Endothelial cell of umbilical vein (primary cell): ENCODE results near the gene FYTTD1. TPM values are rescaled to one million over a fixed set of nuclear protein-coding genes. Genes with fewer than 3 reads are reported as not detected.
"Not testable (repeated sequence)": the region's sequence is repeated elsewhere in the genome, so short reads cannot be mapped to it uniquely, and the experiment has no call there.

ENCODE experiments used
- BruUV-seq: library from RNA; stranded (reverse); fragments of 400-500 nt; replicated peaks from 2 replicates; lab custom pipeline; 2021; lab: Mats Ljungman, UMichigan
- CTCF ChIA-PET: fragments of 300-600, 350-600 bp; sonication (Branson Sonifier 250); formaldehyde crosslinking; loops from one replicate; lab custom pipeline; 2021; ENCODE audit warnings: antibody characterized with exemption, inconsistent platforms; lab: Charles Lee
- POLR2A ChIA-PET: fragments of 300-600, 350-600 bp; sonication (Branson Sonifier 250); formaldehyde crosslinking; loops from one replicate; lab custom pipeline; 2021; ENCODE audit warnings: antibody characterized with exemption, inconsistent platforms; lab: Charles Lee
- DNase-seq: peaks from one replicate; pipeline ENCODE4 v3.0.0-alpha.2; 2011; ENCODE audit warnings: low read depth, low spot score
- FAIRE-seq: peaks from 2 replicates; lab custom pipeline; 2011; peaks lifted over from hg19 to GRCh38; lab: Jason Lieb, UNC
- H2AFZ ChIP-seq: 2 replicates; pipeline ENCODE4 v1.6.0; 2012; ENCODE audit warnings: low read depth, low read length, control low read depth, inconsistent platforms
- H3K27ac ChIP-seq: 2 replicates; pipeline ENCODE4 v1.5.1; 2011; ENCODE audit warnings: low read depth, mild to moderate bottlenecking, control low read depth, low read length, moderate library complexity; ENCODE audit not compliant: insufficient read depth
- H3K27me3 ChIP-seq, 2 experiments: 2 replicates each; pipeline versions ENCODE4 v1.6.0 to v1.6.1; 2011; ENCODE audit warnings: low read length in 2 of 2, mixed read lengths in 1 of 2; ENCODE audit not compliant: control insufficient read depth in 2 of 2, insufficient read depth in 2 of 2
- H3K36me3 ChIP-seq, 2 experiments: 2 replicates in 1 of 2; 3 replicates in 1 of 2; pipeline ENCODE4 v1.5.1; 2011; ENCODE audit warnings: low read length in 2 of 2, mild to moderate bottlenecking in 1 of 2, moderate library complexity in 1 of 2; ENCODE audit not compliant: control insufficient read depth in 2 of 2, insufficient read depth in 2 of 2; ENCODE audit errors: extremely low read depth in 1 of 2
- H3K4me1 ChIP-seq: 3 replicates; pipeline ENCODE4 v1.5.1; 2011; ENCODE audit warnings: mild to moderate bottlenecking, low read length; ENCODE audit not compliant: control insufficient read depth, insufficient read depth; ENCODE audit errors: extremely low read depth
- H3K4me2 ChIP-seq: 2 replicates; pipeline ENCODE4 v1.6.1; 2011; ENCODE audit warnings: low read length, control low read depth, mixed read lengths; ENCODE audit not compliant: insufficient read depth
- H3K4me3 ChIP-seq, 3 experiments: fragments of 200-600 bp in 1 of 3; sonication (generic), shearing (Covaris generic) in 1 of 3; replicated peaks in 1 of 3; 2 replicates each; pipeline ENCODE4 v1.5.1; 2011 to 2016; ENCODE audit warnings: control low read depth in 3 of 3, low read length in 3 of 3, mild to moderate bottlenecking in 2 of 3, inconsistent platforms in 1 of 3, low read depth in 1 of 3, moderate library complexity in 1 of 3; ENCODE audit not compliant: insufficient read depth in 1 of 3
- H3K79me2 ChIP-seq: 2 replicates; pipeline ENCODE4 v1.6.0; 2012; ENCODE audit warnings: low read length, inconsistent platforms; ENCODE audit not compliant: control insufficient read depth, insufficient read depth
- H3K9ac ChIP-seq: replicated peaks from 2 replicates; pipeline ENCODE3; 2011; ENCODE audit warnings: low read length, control low read depth; ENCODE audit not compliant: insufficient read depth; ENCODE audit errors: extremely low read depth
- H3K9me1 ChIP-seq: replicated peaks from 3 replicates; pipeline ENCODE4 v1.6.0; 2011; ENCODE audit warnings: mild to moderate bottlenecking, low read length; ENCODE audit not compliant: control insufficient read depth, insufficient read depth; ENCODE audit errors: extremely low read depth
- H3K9me3 ChIP-seq: replicated peaks from 2 replicates; pipeline ENCODE4 v1.5.1; 2012; ENCODE audit warnings: low read length, inconsistent platforms; ENCODE audit not compliant: control insufficient read depth, insufficient read depth
- H4K20me1 ChIP-seq: replicated peaks from 2 replicates; pipeline ENCODE3; 2011; ENCODE audit warnings: mild to moderate bottlenecking, low read length; ENCODE audit not compliant: control insufficient read depth, insufficient read depth; ENCODE audit errors: extremely low read depth
- JUN ChIP-seq: IDR thresholded peaks from 2 replicates; pipeline ENCODE4 v1.6.1; 2011; ENCODE audit warnings: borderline replicate concordance, low read depth; ENCODE audit not compliant: insufficient read length, insufficient read depth
- MYC ChIP-seq: IDR thresholded peaks from one replicate; pipeline ENCODE4 v1.6.1; 2011; ENCODE audit warnings: mild to moderate bottlenecking, low read depth, low read length
- dilution Hi-C: fragments of 300-500 bp; cut with MboI; formaldehyde crosslinking; loops from one replicate; pipeline ENCODE4 v1.15.0; 2019; ENCODE audit warnings: low sequenced_read_pairs; ENCODE audit not compliant: extremely low pct_ligation_motif_present
- intact Hi-C: fragments of 100-400 bp; cut with micrococcal nuclease; formaldehyde crosslinking; loops from one replicate; pipeline ENCODE4 v1.10.0; 2022
- polyA plus RNA-seq, 4 experiments: library from polyadenylated mRNA; depleted of rRNA in 3 of 4; stranded (reverse) in 3 of 4; unstranded in 1 of 4; fragments of >200 nt; gene quantifications; 2 replicates each; pipeline versions ENCODE4 v1.2.1 to v1.2.3, GENCODE V29; 2011 to 2012; ENCODE audit warnings: missing spikeins in 1 of 4
- total RNA-seq: library from RNA; stranded (reverse); gene quantifications from 2 replicates; pipeline ENCODE4 v1.2.3, GENCODE V29; 2021

Gene FYTTD1
- total and polyA plus RNA-seq, 2 donors (not counting 3 experiments of a cell fraction or from before 2014, with no cell fraction given) = 8.9 to 52.3 TPM

DNA sequence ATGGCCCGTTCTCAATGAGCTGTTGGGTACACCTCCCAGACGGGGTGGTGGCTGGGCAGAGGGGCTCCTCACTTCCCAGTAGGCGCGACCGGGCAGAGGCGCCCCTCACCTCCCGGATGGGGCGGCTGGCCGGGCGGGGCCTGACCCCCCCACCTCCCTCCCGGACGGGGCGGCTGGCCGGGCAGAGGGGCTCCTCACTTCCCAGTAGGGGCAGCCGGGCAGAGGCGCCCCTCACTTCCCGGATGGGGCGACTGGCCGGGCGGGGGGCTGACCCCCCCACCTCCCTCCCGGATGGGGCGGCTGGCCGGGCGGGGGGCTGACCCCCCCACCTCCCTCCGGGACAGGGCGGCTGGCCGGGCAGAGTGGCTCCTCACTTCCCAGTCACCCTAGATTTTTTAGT lies 18.2 kb upstream of the FYTTD1 start:
- CTCF ChIA-PET, intact Hi-C loops, H3K27me3 ChIP-seq, H3K9me3 ChIP-seq, H4K20me1 ChIP-seq, H3K4me1 ChIP-seq, H3K9ac ChIP-seq, H3K4me3 ChIP-seq, H3K27ac ChIP-seq, H3K9me1 ChIP-seq, FAIRE-seq, H3K36me3 ChIP-seq, POLR2A ChIA-PET, H3K4me2 ChIP-seq, dilution Hi-C loops, DNase-seq, BruUV-seq, H2AFZ ChIP-seq: not testable (repeated sequence)
- peaks cover 17% of the 10 kb centered on the region for H3K79me2 ChIP-seq

DNA sequence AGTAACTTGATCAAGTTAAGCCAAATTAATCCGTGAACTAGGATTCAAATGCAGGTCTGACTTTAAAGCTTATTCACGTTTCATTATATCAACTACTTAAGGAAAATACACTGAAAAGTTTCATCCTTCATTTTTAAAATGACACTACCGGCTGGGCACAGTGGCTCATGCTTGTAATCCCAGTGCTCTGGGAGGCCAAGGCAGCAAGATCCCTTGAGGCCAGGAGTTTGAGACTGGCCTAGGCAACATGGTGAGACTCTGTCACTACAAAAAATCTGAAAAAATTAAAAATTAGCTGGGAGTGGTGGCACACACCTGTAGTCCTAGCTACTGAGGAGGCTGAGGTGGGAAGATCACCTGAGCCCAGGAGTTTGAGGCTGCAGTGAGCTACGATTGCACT lies 16.6 kb upstream of the FYTTD1 start:
- H3K79me2 ChIP-seq = peaks cover 17% of the 10 kb centered on the region
- BruUV-seq = no TSS peak
- H3K27ac ChIP-seq = no peak overlapping the region
- no peak overlapping the region for H2AFZ ChIP-seq
- TF ChIP-seq MYC = no peak
- TF ChIP-seq JUN = no peak
- intact Hi-C loops (no loop called here), dilution Hi-C loops (no loop called here)
- H3K4me2 ChIP-seq = no peak overlapping the region
- H3K9ac ChIP-seq = no peak overlapping the region
- H3K4me1 ChIP-seq = peaks cover 7% of the 10 kb centered on the region
- no peaks in the 10 kb centered on the region for H3K36me3 ChIP-seq
- FAIRE-seq = no peak
- no peaks in the 10 kb centered on the region for H3K9me1 ChIP-seq
- no peaks in the 10 kb centered on the region for H3K9me3 ChIP-seq
- CTCF ChIA-PET = no interaction called here
- no peak overlapping the region for H3K4me3 ChIP-seq
- POLR2A ChIA-PET = no interaction called here
- H3K27me3 ChIP-seq = no peaks in the 10 kb centered on the region
- H4K20me1 ChIP-seq = no peaks in the 10 kb centered on the region
- no peak for DNase-seq
